ENCODE results near the gene SCAMP1. TPM values are rescaled to one million over a fixed set of nuclear protein-coding genes. Genes with fewer than 3 reads are reported as not detected.

Gene SCAMP1
- total RNA-seq, 1 experiment from 2014 or later: 43.8 TPM

DNA sequence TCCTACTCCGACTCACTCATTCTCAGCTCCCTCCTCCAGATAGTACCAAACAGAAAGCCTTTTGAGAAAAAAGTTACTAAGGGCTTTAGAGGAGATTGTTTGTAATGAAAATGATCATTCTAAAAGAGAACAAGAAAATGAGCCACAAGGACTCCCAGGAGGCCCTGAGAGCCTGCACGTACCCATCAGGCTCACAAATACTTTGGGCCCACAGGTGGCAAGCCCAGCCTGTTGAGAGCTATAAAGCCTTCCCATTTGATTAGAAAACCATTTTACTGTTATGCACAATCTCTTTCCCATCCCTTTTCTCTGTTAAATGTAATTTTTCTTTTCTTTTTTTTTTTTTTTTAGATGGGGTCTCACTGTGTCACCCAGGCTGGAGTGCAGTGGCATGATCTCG lies 152.0 kb downstream of the SCAMP1 start:
- CTCF ChIA-PET: interaction anchor here (0.7 to 4.3 kb wide), 3 partner anchors 13 to 25 kb away, joined by 3 to 19 read pairs (median 3); no protein-coding TSS in a partner anchor
- POLR2A ChIA-PET: interaction anchor here (0.7 to 1.7 kb wide), 2 partner anchors 17 to 511 kb away, joined by 3 read pairs; no protein-coding TSS in a partner anchor

More for the DNA sequence above, 152.0 kb downstream of the SCAMP1 start:
- H3K36me3 Mint-ChIP-seq: peaks cover 3% of the 10 kb centered on the region; the same call in 1 of the 2 replicates
- no peak overlapping the region for H3K27ac Mint-ChIP-seq
- H3K9me3 Mint-ChIP-seq: no peaks in the 10 kb centered on the region
- ATAC-seq (no peak), DNase-seq (ENCODE audit: low spot score) (no peak)
- H3K4me3 Mint-ChIP-seq: no peak overlapping the region
- no peaks in the 10 kb centered on the region for H3K27me3 Mint-ChIP-seq (ENCODE audit: low read depth)
- TF ChIP-seq, protein P1, sequence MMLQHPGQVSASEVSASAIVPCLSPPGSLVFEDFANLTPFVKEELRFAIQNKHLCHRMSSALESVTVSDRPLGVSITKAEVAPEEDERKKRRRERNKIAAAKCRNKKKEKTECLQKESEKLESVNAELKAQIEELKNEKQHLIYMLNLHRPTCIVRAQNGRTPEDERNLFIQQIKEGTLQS (CRISPR knock-in tag; conservative IDR thresholded peaks at IDR 0.05): no peak
- no peak for TF ChIP-seq ZNF416 (CRISPR knock-in tag; IDR thresholded peaks at IDR 0.05)
- TF ChIP-seq RORB (CRISPR knock-in tag; IDR thresholded peaks at IDR 0.05): no peak
- TF ChIP-seq ETV6 (CRISPR knock-in tag; IDR thresholded peaks at IDR 0.05): no peak
- TF ChIP-seq NR1H2 (CRISPR knock-in tag; IDR thresholded peaks at IDR 0.05): no peak
- no peak for TF ChIP-seq TCF7 (CRISPR knock-in tag; IDR thresholded peaks at IDR 0.05; ENCODE audit: low read depth)
- TF ChIP-seq, protein P2, sequence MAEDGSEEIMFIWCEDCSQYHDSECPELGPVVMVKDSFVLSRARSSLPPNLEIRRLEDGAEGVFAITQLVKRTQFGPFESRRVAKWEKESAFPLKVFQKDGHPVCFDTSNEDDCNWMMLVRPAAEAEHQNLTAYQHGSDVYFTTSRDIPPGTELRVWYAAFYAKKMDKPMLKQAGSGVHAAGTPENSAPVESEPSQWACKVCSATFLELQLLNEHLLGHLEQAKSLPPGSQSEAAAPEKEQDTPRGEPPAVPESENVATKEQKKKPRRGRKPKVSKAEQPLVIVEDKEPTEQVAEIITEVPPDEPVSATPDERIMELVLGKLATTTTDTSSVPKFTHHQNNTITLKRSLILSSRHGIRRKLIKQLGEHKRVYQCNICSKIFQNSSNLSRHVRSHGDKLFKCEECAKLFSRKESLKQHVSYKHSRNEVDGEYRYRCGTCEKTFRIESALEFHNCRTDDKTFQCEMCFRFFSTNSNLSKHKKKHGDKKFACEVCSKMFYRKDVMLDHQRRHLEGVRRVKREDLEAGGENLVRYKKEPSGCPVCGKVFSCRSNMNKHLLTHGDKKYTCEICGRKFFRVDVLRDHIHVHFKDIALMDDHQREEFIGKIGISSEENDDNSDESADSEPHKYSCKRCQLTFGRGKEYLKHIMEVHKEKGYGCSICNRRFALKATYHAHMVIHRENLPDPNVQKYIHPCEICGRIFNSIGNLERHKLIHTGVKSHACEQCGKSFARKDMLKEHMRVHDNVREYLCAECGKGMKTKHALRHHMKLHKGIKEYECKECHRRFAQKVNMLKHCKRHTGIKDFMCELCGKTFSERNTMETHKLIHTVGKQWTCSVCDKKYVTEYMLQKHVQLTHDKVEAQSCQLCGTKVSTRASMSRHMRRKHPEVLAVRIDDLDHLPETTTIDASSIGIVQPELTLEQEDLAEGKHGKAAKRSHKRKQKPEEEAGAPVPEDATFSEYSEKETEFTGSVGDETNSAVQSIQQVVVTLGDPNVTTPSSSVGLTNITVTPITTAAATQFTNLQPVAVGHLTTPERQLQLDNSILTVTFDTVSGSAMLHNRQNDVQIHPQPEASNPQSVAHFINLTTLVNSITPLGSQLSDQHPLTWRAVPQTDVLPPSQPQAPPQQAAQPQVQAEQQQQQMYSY (CRISPR knock-in tag; IDR thresholded peaks at IDR 0.05): no peak
- TF ChIP-seq JAZF1 (CRISPR knock-in tag; IDR thresholded peaks at IDR 0.05): no peak
- TF ChIP-seq, protein P3, sequence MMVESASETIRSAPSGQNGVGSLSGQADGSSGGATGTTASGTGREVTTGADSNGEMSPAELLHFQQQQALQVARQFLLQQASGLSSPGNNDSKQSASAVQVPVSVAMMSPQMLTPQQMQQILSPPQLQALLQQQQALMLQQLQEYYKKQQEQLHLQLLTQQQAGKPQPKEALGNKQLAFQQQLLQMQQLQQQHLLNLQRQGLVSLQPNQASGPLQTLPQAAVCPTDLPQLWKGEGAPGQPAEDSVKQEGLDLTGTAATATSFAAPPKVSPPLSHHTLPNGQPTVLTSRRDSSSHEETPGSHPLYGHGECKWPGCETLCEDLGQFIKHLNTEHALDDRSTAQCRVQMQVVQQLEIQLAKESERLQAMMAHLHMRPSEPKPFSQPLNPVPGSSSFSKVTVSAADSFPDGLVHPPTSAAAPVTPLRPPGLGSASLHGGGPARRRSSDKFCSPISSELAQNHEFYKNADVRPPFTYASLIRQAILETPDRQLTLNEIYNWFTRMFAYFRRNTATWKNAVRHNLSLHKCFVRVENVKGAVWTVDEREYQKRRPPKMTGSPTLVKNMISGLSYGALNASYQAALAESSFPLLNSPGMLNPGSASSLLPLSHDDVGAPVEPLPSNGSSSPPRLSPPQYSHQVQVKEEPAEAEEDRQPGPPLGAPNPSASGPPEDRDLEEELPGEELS (CRISPR knock-in tag; IDR thresholded peaks at IDR 0.05): no peak
- TF ChIP-seq ELF4 (CRISPR knock-in tag; IDR thresholded peaks at IDR 0.05; ENCODE audit: low read depth): no peak
- TF ChIP-seq, protein P4, sequence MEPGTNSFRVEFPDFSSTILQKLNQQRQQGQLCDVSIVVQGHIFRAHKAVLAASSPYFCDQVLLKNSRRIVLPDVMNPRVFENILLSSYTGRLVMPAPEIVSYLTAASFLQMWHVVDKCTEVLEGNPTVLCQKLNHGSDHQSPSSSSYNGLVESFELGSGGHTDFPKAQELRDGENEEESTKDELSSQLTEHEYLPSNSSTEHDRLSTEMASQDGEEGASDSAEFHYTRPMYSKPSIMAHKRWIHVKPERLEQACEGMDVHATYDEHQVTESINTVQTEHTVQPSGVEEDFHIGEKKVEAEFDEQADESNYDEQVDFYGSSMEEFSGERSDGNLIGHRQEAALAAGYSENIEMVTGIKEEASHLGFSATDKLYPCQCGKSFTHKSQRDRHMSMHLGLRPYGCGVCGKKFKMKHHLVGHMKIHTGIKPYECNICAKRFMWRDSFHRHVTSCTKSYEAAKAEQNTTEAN (CRISPR knock-in tag; IDR thresholded peaks at IDR 0.05): no peak
- no peak for TF ChIP-seq ZNF138 (CRISPR knock-in tag; conservative IDR thresholded peaks at IDR 0.05)
- TF ChIP-seq, protein P5, sequence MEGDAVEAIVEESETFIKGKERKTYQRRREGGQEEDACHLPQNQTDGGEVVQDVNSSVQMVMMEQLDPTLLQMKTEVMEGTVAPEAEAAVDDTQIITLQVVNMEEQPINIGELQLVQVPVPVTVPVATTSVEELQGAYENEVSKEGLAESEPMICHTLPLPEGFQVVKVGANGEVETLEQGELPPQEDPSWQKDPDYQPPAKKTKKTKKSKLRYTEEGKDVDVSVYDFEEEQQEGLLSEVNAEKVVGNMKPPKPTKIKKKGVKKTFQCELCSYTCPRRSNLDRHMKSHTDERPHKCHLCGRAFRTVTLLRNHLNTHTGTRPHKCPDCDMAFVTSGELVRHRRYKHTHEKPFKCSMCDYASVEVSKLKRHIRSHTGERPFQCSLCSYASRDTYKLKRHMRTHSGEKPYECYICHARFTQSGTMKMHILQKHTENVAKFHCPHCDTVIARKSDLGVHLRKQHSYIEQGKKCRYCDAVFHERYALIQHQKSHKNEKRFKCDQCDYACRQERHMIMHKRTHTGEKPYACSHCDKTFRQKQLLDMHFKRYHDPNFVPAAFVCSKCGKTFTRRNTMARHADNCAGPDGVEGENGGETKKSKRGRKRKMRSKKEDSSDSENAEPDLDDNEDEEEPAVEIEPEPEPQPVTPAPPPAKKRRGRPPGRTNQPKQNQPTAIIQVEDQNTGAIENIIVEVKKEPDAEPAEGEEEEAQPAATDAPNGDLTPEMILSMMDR (IDR thresholded peaks at IDR 0.05): no peak
- TF ChIP-seq, protein P6, sequence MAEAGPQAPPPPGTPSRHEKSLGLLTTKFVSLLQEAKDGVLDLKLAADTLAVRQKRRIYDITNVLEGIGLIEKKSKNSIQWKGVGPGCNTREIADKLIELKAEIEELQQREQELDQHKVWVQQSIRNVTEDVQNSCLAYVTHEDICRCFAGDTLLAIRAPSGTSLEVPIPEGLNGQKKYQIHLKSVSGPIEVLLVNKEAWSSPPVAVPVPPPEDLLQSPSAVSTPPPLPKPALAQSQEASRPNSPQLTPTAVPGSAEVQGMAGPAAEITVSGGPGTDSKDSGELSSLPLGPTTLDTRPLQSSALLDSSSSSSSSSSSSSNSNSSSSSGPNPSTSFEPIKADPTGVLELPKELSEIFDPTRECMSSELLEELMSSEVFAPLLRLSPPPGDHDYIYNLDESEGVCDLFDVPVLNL (CRISPR knock-in tag; IDR thresholded peaks at IDR 0.05; ENCODE audit: borderline replicate concordance, low read depth): no peak
- TF ChIP-seq MXD4 (CRISPR knock-in tag; IDR thresholded peaks at IDR 0.05; ENCODE audit: borderline replicate concordance): no peak
- TF ChIP-seq MYBL2 (CRISPR knock-in tag; IDR thresholded peaks at IDR 0.05): no peak
- H3K4me1 Mint-ChIP-seq: peaks cover 47% of the 10 kb centered on the region

All from WTC11 (cell line).